ENCODE data around the gene MAEA.

GRCh38 chr4:1255699-1256098, 34.0 kb upstream of the MAEA start:
- no peak for TF ChIP-seq EZH2 (IDR thresholded peaks at IDR 0.05; ENCODE audit: insufficient read depth, poor library complexity, severe bottlenecking)
- no peak for TF ChIP-seq EZH2phosphoT487 (IDR thresholded peaks at IDR 0.05; ENCODE audit: insufficient read depth, low read depth)
